ENCODE measurements around the gene PTEN. TPM values are rescaled to one million over a fixed set of nuclear protein-coding genes. Genes with fewer than 3 reads are reported as not detected.
"Not testable (repeated sequence)": the region's sequence is repeated elsewhere in the genome, so short reads cannot be mapped to it uniquely, and the experiment has no call there.

The PTEN gene
- total RNA-seq, 1 donor from 2014 or later = 101 TPM

DNA sequence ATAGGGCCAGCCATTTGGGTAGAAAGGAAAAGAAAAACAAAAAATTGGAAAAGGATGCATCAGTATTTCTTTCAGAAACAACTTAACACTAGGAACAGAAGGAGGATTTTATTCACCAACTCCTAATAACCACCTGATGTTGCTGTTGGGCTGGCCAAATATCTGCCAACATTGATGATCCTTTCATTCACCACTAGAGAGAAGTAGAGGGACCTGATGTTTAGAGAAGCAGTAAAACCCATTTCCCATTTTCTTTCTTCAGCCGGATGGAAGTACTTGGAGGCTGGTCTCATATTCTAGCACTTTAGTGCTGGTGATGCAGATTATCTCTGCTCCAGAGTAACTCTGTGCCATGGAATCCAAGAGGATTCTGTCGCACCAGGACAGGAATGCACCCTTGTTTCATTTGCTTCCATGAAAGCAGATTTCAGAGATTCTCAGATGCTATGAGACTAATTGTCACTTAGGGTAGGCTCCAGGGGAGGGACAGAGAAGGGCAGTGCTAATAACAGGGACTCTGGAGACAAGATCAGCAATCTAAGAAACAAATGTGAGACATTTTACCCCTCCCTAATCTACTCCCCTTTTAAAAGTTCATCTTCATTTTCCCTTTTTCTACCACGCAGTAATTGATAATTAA is 3.1 kb upstream of the PTEN start:
- no peak for DNase-seq
- Histone ChIP-seq H3K9me3 (no peaks in the 10 kb centered on the region), H3K4me3 (no peak overlapping the region), H3K36me3 (no peaks in the 10 kb centered on the region), H3K27me3 (ENCODE audit: low read depth) (no peaks in the 10 kb centered on the region), H3K4me1 (peaks cover 17% of the 10 kb centered on the region), H3K27ac (no peak overlapping the region)
- TF ChIP-seq, protein P1, sequence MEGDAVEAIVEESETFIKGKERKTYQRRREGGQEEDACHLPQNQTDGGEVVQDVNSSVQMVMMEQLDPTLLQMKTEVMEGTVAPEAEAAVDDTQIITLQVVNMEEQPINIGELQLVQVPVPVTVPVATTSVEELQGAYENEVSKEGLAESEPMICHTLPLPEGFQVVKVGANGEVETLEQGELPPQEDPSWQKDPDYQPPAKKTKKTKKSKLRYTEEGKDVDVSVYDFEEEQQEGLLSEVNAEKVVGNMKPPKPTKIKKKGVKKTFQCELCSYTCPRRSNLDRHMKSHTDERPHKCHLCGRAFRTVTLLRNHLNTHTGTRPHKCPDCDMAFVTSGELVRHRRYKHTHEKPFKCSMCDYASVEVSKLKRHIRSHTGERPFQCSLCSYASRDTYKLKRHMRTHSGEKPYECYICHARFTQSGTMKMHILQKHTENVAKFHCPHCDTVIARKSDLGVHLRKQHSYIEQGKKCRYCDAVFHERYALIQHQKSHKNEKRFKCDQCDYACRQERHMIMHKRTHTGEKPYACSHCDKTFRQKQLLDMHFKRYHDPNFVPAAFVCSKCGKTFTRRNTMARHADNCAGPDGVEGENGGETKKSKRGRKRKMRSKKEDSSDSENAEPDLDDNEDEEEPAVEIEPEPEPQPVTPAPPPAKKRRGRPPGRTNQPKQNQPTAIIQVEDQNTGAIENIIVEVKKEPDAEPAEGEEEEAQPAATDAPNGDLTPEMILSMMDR (IDR thresholded peaks at IDR 0.05) = peak; percentile 46
- no peak for ATAC-seq
- intact Hi-C loops (cut with DNase I) = no loop called here

DNA sequence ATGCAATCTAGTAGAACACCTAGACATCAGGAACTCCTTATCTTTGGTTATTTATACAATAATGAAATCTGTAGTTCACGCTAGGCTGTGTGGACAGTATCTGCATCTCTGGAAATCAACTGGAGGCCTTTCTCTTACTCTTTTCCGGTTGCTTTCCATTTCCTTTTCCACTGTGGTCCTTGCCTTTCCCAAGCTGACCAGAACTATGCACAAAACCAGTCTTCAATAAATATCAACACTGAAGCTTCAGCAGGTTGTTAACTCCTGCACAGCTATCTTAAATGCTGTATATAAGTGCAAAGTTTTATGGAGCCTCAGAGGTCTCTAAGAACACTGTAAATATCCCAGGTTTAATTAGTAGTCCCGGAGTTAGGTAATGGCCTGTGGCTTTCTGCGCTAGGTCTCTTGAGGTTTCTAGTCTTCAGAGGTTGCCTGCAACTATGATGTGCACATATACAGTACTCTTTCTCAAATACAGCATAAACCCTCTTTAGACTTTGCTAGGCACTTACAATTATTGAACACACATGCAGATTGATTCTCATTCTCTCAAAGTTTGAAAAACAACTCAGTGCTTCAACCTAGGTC is 2.5 kb upstream of the PTEN start:
- H3K4me1 ChIP-seq = peaks cover 17% of the 10 kb centered on the region
- peak overlapping the region; percentile 95 for H3K27ac ChIP-seq
- H3K27me3 ChIP-seq (ENCODE audit: low read depth) = no peaks in the 10 kb centered on the region
- peak overlapping the region; percentile 95 for H3K4me3 ChIP-seq
- intact Hi-C loops (cut with DNase I) = no loop called here
- DNase-seq = no peak
- H3K9me3 ChIP-seq = no peaks in the 10 kb centered on the region
- H3K36me3 ChIP-seq = no peaks in the 10 kb centered on the region
- ATAC-seq = no peak
- TF ChIP-seq, protein P1 (IDR thresholded peaks at IDR 0.05) = no peak

DNA sequence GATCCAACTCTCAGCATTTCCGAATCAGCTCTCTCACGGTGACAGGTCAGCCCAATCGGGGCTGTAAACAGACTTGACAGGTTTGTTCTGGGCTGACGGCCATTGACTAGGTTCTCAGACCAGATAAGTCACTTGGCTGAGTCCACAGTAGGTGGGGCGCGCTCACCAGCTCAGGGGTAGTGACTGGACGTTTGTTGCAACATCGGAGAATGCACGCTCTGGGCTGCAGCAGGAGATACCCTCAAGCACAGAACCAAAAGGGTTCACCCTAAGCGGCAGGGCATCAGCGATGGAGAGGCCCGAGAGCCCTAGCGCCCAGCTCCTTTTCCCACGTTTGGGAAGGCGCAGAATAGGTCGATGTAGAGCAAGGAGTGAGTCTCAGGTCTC is 1.9 kb upstream of the PTEN start:
- Histone ChIP-seq H3K27me3 (ENCODE audit: low read depth) (no peaks in the 10 kb centered on the region), H3K36me3 (no peaks in the 10 kb centered on the region), H3K9me3 (no peaks in the 10 kb centered on the region), H3K4me1 (peaks cover 17% of the 10 kb centered on the region), H3K27ac (peak overlapping the region; percentile 95), H3K4me3 (peak overlapping the region; percentile 95)
- DNase-seq = peak; percentile 86
- ATAC-seq = peak; percentile 49 to 64
- TF ChIP-seq, protein P1 (IDR thresholded peaks at IDR 0.05) = no peak
- intact Hi-C loops (cut with DNase I) = no loop called here

DNA sequence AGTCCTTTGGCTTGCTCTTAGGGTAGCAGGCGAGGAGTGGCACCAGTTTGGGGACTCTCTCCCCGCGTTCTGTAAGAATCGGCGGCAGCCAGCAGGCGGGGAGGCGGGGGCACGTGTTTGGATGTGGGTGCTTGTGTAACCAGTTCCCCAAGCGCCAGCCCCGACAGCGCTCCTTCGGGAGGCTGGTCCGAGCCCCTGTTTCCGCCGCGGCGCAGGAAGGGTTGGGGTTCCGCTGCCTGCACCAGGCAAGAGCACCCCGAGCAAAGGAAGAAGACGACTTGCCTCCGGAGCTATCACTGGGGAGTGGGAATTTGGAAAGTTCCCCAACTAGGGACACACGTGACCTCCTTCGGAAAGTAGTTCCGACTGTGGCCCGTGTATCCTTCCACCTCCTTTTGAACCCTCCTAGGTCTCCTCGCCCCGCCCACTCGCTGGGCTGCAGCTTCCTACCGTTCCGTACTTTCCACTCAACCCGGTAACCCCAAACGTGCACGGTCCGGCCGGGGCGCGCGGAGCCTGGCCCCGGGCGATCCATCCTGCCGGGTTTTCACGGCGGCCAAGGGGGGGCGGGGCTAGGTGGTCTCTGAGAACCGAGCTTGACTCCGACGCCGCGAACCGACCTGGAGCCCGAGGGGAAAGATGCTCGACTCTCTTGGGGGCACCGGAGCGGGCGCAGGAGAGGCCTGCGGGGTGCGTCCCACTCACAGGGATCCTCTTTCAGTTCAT is 1.3 kb upstream of the PTEN start:
- peaks cover 17% of the 10 kb centered on the region for H3K4me1 ChIP-seq
- no peaks in the 10 kb centered on the region for H3K36me3 ChIP-seq
- H3K27me3 ChIP-seq (ENCODE audit: low read depth) = no peaks in the 10 kb centered on the region
- DNase-seq = peak; percentile 99
- TF ChIP-seq, protein P1 (IDR thresholded peaks at IDR 0.05) = no peak
- H3K9me3 ChIP-seq = no peaks in the 10 kb centered on the region
- peak overlapping the region; percentile 95 for H3K27ac ChIP-seq
- H3K4me3 ChIP-seq = peak overlapping the region; percentile 95
- intact Hi-C loops (cut with DNase I) = no loop called here
- peak; percentile 92 to 96 for ATAC-seq

DNA sequence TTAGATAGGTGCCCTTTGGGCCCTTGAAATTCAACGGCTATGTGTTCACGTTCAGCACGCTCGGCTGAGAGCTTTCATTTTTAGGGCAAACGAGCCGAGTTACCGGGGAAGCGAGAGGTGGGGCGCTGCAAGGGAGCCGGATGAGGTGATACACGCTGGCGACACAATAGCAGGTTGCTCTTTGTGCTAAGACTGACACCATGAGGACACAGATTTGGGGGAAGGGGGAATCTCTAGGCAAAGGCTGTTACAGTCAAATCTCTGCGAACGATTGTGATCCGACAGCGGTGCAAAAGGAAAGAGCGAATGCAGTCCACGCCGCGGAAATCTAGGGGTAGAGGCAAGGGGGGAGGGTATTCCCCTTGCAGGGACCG is 759 bp upstream of the PTEN start:
- DNase-seq (no peak), ATAC-seq (peak; percentile 6 to 35)
- Histone ChIP-seq H3K9me3 (no peaks in the 10 kb centered on the region), H3K27ac (peak overlapping the region; percentile 95), H3K36me3 (no peaks in the 10 kb centered on the region), H3K27me3 (ENCODE audit: low read depth) (no peaks in the 10 kb centered on the region), H3K4me3 (peak overlapping the region; percentile 95), H3K4me1 (peaks cover 17% of the 10 kb centered on the region)
- intact Hi-C loops (cut with DNase I) = no loop called here
- TF ChIP-seq, protein P1 (IDR thresholded peaks at IDR 0.05) = no peak

DNA sequence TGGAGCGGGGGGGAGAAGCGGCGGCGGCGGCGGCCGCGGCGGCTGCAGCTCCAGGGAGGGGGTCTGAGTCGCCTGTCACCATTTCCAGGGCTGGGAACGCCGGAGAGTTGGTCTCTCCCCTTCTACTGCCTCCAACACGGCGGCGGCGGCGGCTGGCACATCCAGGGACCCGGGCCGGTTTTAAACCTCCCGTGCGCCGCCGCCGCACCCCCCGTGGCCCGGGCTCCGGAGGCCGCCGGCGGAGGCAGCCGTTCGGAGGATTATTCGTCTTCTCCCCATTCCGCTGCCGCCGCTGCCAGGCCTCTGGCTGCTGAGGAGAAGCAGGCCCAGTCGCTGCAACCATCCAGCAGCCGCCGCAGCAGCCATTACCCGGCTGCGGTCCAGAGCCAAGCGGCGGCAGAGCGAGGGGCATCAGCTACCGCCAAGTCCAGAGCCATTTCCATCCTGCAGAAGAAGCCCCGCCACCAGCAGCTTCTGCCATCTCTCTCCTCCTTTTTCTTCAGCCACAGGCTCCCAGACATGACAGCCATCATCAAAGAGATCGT is 598 bp downstream of the PTEN start:
- peaks cover 29% of the 10 kb centered on the region for H3K4me1 ChIP-seq
- H3K9me3 ChIP-seq; H3K36me3 ChIP-seq; H3K27me3 ChIP-seq (ENCODE audit: low read depth); intact Hi-C loops (cut with DNase I); ATAC-seq: not testable (repeated sequence)
- H3K4me3 ChIP-seq = peak overlapping the region; percentile 95
- DNase-seq = peak; percentile 56
- peak overlapping the region; percentile 95 for H3K27ac ChIP-seq

Data from lower lobe of right lung (tissue), 2 donors.